GM23248 (cell line): ENCODE measurements around the gene KCNN3. TPM values are rescaled to one million over a fixed set of nuclear protein-coding genes. Genes with fewer than 3 reads are reported as not detected.
A peak's percentile ranks its signal among the peaks of the same experiment; 100 is the strongest.

Experiments
- DNase-seq: peaks from one replicate; pipeline ENCODE4 v3.0.0-alpha.2; 2015
- H2AFZ ChIP-seq: fragments of 200-600 bp; sonication (generic); 2 replicates; pipeline ENCODE4 v1.6.1; 2016; ENCODE audit warnings: antibody characterized with exemption
- H3F3A ChIP-seq: fragments of 200-600 bp; sonication (generic); 2 replicates; pipeline ENCODE4 v1.6.1; 2016; ENCODE audit warnings: mild to moderate bottlenecking, antibody characterized with exemption, mixed run types; ENCODE audit not compliant: insufficient read depth
- H3K27ac ChIP-seq: fragments of 200-600 bp; sonication (generic); 2 replicates; pipeline ENCODE4 v1.5.1; 2016; ENCODE audit warnings: mild to moderate bottlenecking
- H3K27me3 ChIP-seq: fragments of 200-600 bp; sonication (generic); replicated peaks from 2 replicates; pipeline ENCODE4 v1.6.1; 2016; ENCODE audit warnings: mild to moderate bottlenecking; ENCODE audit not compliant: insufficient read depth
- H3K36me3 ChIP-seq: fragments of 200-600 bp; sonication (generic); 2 replicates; pipeline ENCODE4 v1.6.1; 2016; ENCODE audit warnings: low read depth, mild to moderate bottlenecking
- H3K4me1 ChIP-seq: fragments of 200-600 bp; sonication (generic); 2 replicates; pipeline ENCODE4 v1.6.1; 2016; ENCODE audit warnings: mild to moderate bottlenecking; ENCODE audit not compliant: insufficient read depth
- H3K4me2 ChIP-seq: fragments of 200-600 bp; sonication (generic); one replicate; pipeline ENCODE4 v1.6.1; 2016; ENCODE audit warnings: mild to moderate bottlenecking; ENCODE audit not compliant: unreplicated experiment
- H3K4me3 ChIP-seq: fragments of 200-600 bp; sonication (generic); 2 replicates; pipeline ENCODE4 v1.5.1; 2016; ENCODE audit warnings: mild to moderate bottlenecking
- H3K79me2 ChIP-seq: fragments of 200-600 bp; sonication (generic); 2 replicates; pipeline ENCODE4 v1.6.1; 2016; ENCODE audit warnings: mild to moderate bottlenecking; ENCODE audit not compliant: insufficient read depth
- H3K9ac ChIP-seq: fragments of 200-600 bp; sonication (generic); 2 replicates; pipeline ENCODE4 v1.6.1; 2016; ENCODE audit warnings: mild to moderate bottlenecking
- H3K9me2 ChIP-seq: fragments of 200-600 bp; sonication (generic); 2 replicates; pipeline ENCODE4 v1.6.1; 2016; ENCODE audit warnings: mixed run types, mild to moderate bottlenecking, moderate library complexity; ENCODE audit not compliant: insufficient read depth
- H3K9me3 ChIP-seq: fragments of 200-600 bp; sonication (generic); one replicate; pipeline ENCODE4 v1.6.1; 2017; ENCODE audit warnings: low read depth
- H4K20me1 ChIP-seq: fragments of 200-600 bp; sonication (generic); 2 replicates; pipeline ENCODE4 v1.6.0; 2016; ENCODE audit not compliant: insufficient read depth
- EZH2 ChIP-seq: fragments of 200-600 bp; sonication (generic); IDR thresholded peaks from 2 replicates; pipeline ENCODE4 v1.6.1; 2018; ENCODE audit warnings: antibody characterized with exemption, mild to moderate bottlenecking; ENCODE audit not compliant: insufficient read depth, poor library complexity, severe bottlenecking
- EZH2phosphoT487 ChIP-seq: fragments of 200-600 bp; sonication (generic); IDR thresholded peaks from 2 replicates; pipeline ENCODE4 v1.6.1; 2018; ENCODE audit warnings: antibody characterized with exemption, moderate library complexity, mild to moderate bottlenecking, low read depth; ENCODE audit not compliant: insufficient read depth
- WGBS, 2 experiments: methylation state at CpG; one replicate each; pipeline ENCODE4 v1.1.6; 2015 to 2017; ENCODE audit warnings: low lambda C conversion rate in 2 of 2, low coverage in 1 of 2; ENCODE audit errors: missing lambda C conversion rate in 2 of 2; 5-methylcytosine and 5-hydroxymethylcytosine counted together
- in situ Hi-C: fragments of 300-500 bp; cut with MboI; formaldehyde crosslinking; loops from 2 replicates; pipeline ENCODE4 v1.15.0; 2020
- polyA plus RNA-seq: library from polyadenylated mRNA; unstranded; fragments of >200 nt; fragmentation: Nextera tagmentation; extraction: Ambion mirVana; gene quantifications from 2 replicates; pipeline ENCODE4 v1.2.1, GENCODE V29; 2016
- total RNA-seq: library from RNA; depleted of rRNA; stranded (reverse); fragments of >200 nt; shearing (Covaris generic); gene quantifications from 2 replicates; pipeline ENCODE4 v1.2.3, GENCODE V29; 2014

KCNN3 gene
- total and polyA plus RNA-seq, 2 experiments from 2014 or later = not detected

DNA sequence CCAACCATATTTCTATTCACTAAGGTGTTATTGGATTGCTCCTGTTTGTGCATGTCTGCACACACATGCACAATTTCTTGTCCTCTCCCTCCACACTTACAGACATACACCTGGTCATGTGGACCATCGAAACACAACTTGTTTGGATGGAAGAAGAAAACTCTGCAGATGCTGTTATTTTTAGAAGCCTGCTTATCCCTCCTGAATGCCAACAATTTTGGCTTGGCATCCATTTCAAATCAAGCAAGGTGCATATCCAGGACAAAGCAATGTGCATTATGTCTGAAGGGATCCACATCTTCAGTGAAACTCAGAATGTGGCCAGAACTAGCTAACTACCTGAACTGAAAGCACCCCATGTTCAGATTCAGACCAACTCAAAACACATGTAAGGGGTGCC, 163.2 kb downstream of the KCNN3 start:
- in situ Hi-C loops = no loop called here
- TF ChIP-seq EZH2phosphoT487 (no peak), EZH2 (no peak)
- WGBS, 2 experiments = 61 to 75% methylated on average over 1 of the region's 1 CpG
- H3K4me3 ChIP-seq = no peak overlapping the region
- no peak overlapping the region for H2AFZ ChIP-seq
- H4K20me1 ChIP-seq = no peaks in the 10 kb centered on the region
- DNase-seq = no peak
- no peaks in the 10 kb centered on the region for H3K79me2 ChIP-seq
- no peaks in the 10 kb centered on the region for H3K4me1 ChIP-seq
- no peaks in the 10 kb centered on the region for H3K9me2 ChIP-seq
- no peak overlapping the region for H3K4me2 ChIP-seq
- no peak overlapping the region for H3K27ac ChIP-seq
- H3K27me3 ChIP-seq = no peaks in the 10 kb centered on the region; the same call in none of the 2 replicates
- no peaks in the 10 kb centered on the region for H3K9me3 ChIP-seq
- H3K9ac ChIP-seq = no peak overlapping the region
- no peaks in the 10 kb centered on the region for H3K36me3 ChIP-seq
- no peaks in the 10 kb centered on the region for H3F3A ChIP-seq

DNA sequence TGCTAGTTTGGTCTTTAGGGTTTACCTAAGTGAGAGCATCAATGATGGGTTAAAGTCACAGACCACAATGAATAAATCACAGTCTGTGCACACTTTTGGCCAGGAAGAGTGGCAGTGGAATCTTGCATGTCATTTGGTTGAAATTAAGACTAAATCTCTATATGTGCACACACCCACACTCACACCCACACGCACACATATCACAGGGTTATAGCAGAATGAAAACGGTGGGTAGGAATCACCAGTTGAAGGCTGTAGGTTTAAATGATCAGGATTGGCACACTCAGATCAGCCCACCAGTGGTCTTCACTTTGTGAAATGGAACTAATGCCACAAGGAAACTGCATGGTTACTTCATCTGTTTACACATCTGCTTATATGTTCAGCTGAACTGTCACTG, 164.5 kb downstream of the KCNN3 start:
- no peaks in the 10 kb centered on the region; the same call in none of the 2 replicates for H3K27me3 ChIP-seq
- no peak overlapping the region for H3K27ac ChIP-seq
- H3K9ac ChIP-seq = no peak overlapping the region
- DNase-seq = no peak
- H3K4me1 ChIP-seq = no peaks in the 10 kb centered on the region
- no peaks in the 10 kb centered on the region for H3F3A ChIP-seq
- H3K4me2 ChIP-seq = no peak overlapping the region
- in situ Hi-C loops = no loop called here
- WGBS, 2 experiments = 65 to 71% methylated on average over 2 of the region's 2 CpGs
- H4K20me1 ChIP-seq = no peaks in the 10 kb centered on the region
- H3K79me2 ChIP-seq = no peaks in the 10 kb centered on the region
- no peaks in the 10 kb centered on the region for H3K9me3 ChIP-seq
- H3K4me3 ChIP-seq = no peak overlapping the region
- no peak overlapping the region for H2AFZ ChIP-seq
- H3K36me3 ChIP-seq = no peaks in the 10 kb centered on the region
- no peaks in the 10 kb centered on the region for H3K9me2 ChIP-seq
- TF ChIP-seq EZH2phosphoT487 (no peak), EZH2 (no peak)

DNA sequence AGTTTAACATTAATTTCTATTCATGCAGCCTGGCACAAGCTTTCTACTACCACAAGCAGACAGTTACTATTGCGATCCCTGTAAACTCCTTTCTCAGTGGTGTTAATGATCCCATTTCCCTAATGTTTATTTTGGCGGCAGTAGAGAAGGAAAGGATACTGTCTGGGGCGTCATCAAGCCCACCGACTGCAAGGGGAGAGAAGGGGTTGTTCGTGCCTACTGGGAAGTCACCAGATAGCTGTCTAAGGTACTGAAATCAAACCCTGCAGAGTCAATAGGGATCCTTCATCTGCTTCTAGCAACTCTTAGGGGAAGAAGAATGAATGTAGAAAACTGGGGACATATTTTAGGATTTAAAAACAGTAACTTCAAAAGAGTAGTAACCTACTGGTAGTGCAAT, 166.9 kb downstream of the KCNN3 start:
- H3K79me2 ChIP-seq = no peaks in the 10 kb centered on the region
- 18 to 20% methylated on average over 5 of the region's 5 CpGs for WGBS, 2 experiments
- H2AFZ ChIP-seq = no peak overlapping the region
- no peaks in the 10 kb centered on the region for H3K36me3 ChIP-seq
- no peak overlapping the region for H3K9ac ChIP-seq
- in situ Hi-C loops = no loop called here
- H3K4me3 ChIP-seq = no peak overlapping the region
- H3K4me2 ChIP-seq = no peak overlapping the region
- H3K27me3 ChIP-seq = peaks cover 7% of the 10 kb centered on the region
- no peak overlapping the region for H3K27ac ChIP-seq
- peak; percentile 10 for DNase-seq
- H3K4me1 ChIP-seq = no peaks in the 10 kb centered on the region
- H3K9me2 ChIP-seq = no peaks in the 10 kb centered on the region
- H4K20me1 ChIP-seq = no peaks in the 10 kb centered on the region
- no peaks in the 10 kb centered on the region for H3F3A ChIP-seq
- H3K9me3 ChIP-seq = no peaks in the 10 kb centered on the region
- no peak for TF ChIP-seq EZH2phosphoT487
- TF ChIP-seq EZH2 = no peak

DNA sequence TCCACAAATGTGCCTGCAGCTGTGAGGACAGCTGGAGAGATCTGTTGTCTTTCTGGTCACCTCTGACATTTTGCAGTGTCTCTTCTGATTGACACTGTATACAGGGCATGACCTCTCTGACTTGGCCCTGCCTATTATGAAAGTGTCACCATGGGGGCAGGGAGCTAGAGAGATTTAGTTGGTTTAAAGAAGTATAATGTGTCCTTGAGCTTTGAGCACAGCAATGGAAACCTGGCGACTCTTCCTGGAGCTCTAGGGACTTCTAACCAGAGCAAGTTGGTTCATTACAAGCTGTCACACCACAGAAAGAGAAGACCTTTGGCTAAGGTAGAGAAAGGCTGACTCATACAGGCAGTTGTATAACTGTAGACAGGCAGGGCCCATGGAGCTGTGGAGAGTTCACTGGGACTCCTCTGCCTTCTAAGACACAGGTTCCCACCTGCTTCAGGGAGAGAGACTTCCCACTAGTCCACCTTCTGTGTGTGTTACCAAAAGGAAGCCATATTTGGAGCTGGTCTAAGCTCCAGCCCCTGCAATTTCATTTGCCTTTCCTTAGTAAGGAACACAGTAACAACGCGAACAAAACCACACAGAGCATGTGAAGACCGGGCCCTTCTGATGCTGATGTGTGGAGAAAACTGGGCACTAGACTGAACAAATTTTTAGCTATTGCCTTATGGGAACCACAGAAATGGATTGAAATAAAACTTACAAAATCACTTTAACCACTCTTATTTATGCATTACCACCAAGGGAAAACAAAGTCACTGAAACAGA, 171.6 kb downstream of the KCNN3 start:
- H3K4me1 ChIP-seq = no peaks in the 10 kb centered on the region
- no peaks in the 10 kb centered on the region for H4K20me1 ChIP-seq
- TF ChIP-seq EZH2 (no peak), EZH2phosphoT487 (no peak)
- 84 to 90% methylated on average over 4 of the region's 4 CpGs for WGBS, 2 experiments
- no peaks in the 10 kb centered on the region for H3F3A ChIP-seq
- no peaks in the 10 kb centered on the region for H3K9me2 ChIP-seq
- peak; percentile 4 for DNase-seq
- no peaks in the 10 kb centered on the region for H3K36me3 ChIP-seq
- no peak overlapping the region for H3K9ac ChIP-seq
- no peak overlapping the region for H3K27ac ChIP-seq
- no peak overlapping the region for H3K4me3 ChIP-seq
- in situ Hi-C loops = no loop called here
- no peak overlapping the region for H3K4me2 ChIP-seq
- peaks cover 15% of the 10 kb centered on the region; the same call in 1 of the 2 replicates for H3K27me3 ChIP-seq
- H3K9me3 ChIP-seq = no peaks in the 10 kb centered on the region
- H2AFZ ChIP-seq = no peak overlapping the region
- H3K79me2 ChIP-seq = no peaks in the 10 kb centered on the region
